Thyroid gland (tissue), 4 donors: ENCODE data around the gene CACNB4. TPM values are rescaled to one million over a fixed set of nuclear protein-coding genes. Genes with fewer than 3 reads are reported as not detected.
"Not testable (repeated sequence)": the region's sequence is repeated elsewhere in the genome, so short reads cannot be mapped to it uniquely, and the experiment has no call there.

Source experiments
- DNase-seq, 2 donors: peaks; one replicate each; pipeline ENCODE4 v3.0.0-alpha.2; 2019
- H3K27ac ChIP-seq, 3 donors: fragments of 200-600 bp; sonication (generic); 1 replicate in 2 of 3; 2 replicates in 1 of 3; pipeline ENCODE4 v1.5.1; 2016 to 2019; ENCODE audit warnings: mild to moderate bottlenecking in 1 of 3, moderate library complexity in 1 of 3
- H3K27me3 ChIP-seq: fragments of 200-600 bp; sonication (generic); one replicate; pipeline ENCODE4 v1.5.1; 2019
- H3K36me3 ChIP-seq, 2 donors: fragments of 200-600 bp; sonication (generic); one replicate each; pipeline ENCODE4 v1.5.1; 2016 to 2019
- H3K4me1 ChIP-seq, 2 donors: fragments of 200-600 bp; sonication (generic); one replicate each; pipeline ENCODE4 v1.5.1; 2017 to 2019
- H3K4me3 ChIP-seq, 3 donors: fragments of 200-600 bp; sonication (generic); replicated peaks in 1 of 3; 1 replicate in 2 of 3; 2 replicates in 1 of 3; pipeline ENCODE4 v1.5.1; 2016; ENCODE audit warnings: mild to moderate bottlenecking in 1 of 3
- H3K9me3 ChIP-seq: fragments of 200-600 bp; sonication (generic); one replicate; pipeline ENCODE4 v1.5.1; 2017
- CTCF ChIP-seq, 6 experiments: fragments of 200-600 bp in 3 of 6; fragments of 450-650 bp in 3 of 6; sonication (generic) in 3 of 6; IDR thresholded peaks; one replicate each; pipeline ENCODE4 v1.5.1; 2016 to 2019; ENCODE audit warnings: antibody characterized with exemption in 6 of 6, mild to moderate bottlenecking in 2 of 6, inconsistent platforms in 1 of 6, moderate library complexity in 1 of 6
- POLR2A ChIP-seq, 2 donors: fragments of 450-650 bp; IDR thresholded peaks; one replicate each; pipeline ENCODE4 v1.6.1; 2017; ENCODE audit warnings: antibody characterized with exemption in 2 of 2, mild to moderate bottlenecking in 2 of 2, moderate library complexity in 1 of 2
- WGBS, 2 donors: methylation state at CpG; one replicate each; pipeline ENCODE4 v1.1.5; 2017; 5-methylcytosine and 5-hydroxymethylcytosine counted together
- intact Hi-C: fragments of 100-400 bp; cut with DNase I; formaldehyde crosslinking; loops from one replicate; pipeline ENCODE4 v1.15.1; 2023
- total RNA-seq, 4 donors: library from RNA; depleted of rRNA; stranded (reverse); fragments of >200 nt; gene quantifications; one replicate each; pipeline ENCODE4 v1.2.3, GENCODE V29; 2016

CACNB4 gene
- total RNA-seq, 4 donors from 2014 or later = 3.0 to 3.6 (median 3.2) TPM

DNA sequence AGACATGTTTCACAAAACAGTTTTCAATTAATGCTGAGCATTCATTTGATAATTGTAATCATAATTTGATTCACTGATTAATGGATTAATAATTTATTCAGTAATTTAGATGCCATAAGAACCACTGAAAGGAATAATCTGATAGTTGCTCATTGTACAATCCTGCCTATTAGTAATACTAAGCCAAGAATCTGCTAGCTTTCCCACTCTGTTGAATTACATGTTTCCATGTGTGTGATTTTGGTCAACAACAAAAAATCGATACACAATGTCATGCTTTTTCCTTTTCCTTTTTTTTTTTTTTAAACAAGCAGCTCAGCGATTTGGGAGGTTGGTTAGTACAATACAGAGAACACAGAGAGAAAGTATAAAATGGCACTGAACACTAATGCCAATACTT is 296.5 kb downstream of the CACNB4 start:
- TF ChIP-seq POLR2A (IDR thresholded peaks at IDR 0.05) (no peak), CTCF (IDR thresholded peaks at IDR 0.05) (no peak)
- 93 to 94% methylated on average over 2 of the region's 2 CpGs for WGBS, 2 donors
- Histone ChIP-seq H3K27ac (no peak overlapping the region), H3K4me3 (no peak overlapping the region), H3K9me3 (no peaks in the 10 kb centered on the region), H3K4me1 (peaks cover 0 to 1% of the 10 kb centered on the region in 2 donors), H3K36me3 (peaks cover 23 to 24% of the 10 kb centered on the region in 2 donors), H3K27me3 (no peaks in the 10 kb centered on the region)
- DNase-seq = no peak
- intact Hi-C loops = no loop called here

- no peak overlapping the region for H3K27ac ChIP-seq
- DNase-seq = no peak
- H3K27me3 ChIP-seq = no peaks in the 10 kb centered on the region
- TF ChIP-seq POLR2A (IDR thresholded peaks at IDR 0.05) (no peak), CTCF (IDR thresholded peaks at IDR 0.05) (no peak)
- peaks cover 8 to 13% of the 10 kb centered on the region in 2 donors for H3K36me3 ChIP-seq
- peaks cover 6 to 7% of the 10 kb centered on the region in 2 donors for H3K4me1 ChIP-seq
- H3K9me3 ChIP-seq = no peaks in the 10 kb centered on the region
- WGBS, 2 donors = 96 to 98% methylated on average over 3 of the region's 3 CpGs
- no peak overlapping the region for H3K4me3 ChIP-seq
- intact Hi-C loops = no loop called here
Measured at GRCh38 chr2:151799886-151800292, 299.0 kb downstream of the CACNB4 start.

- intact Hi-C loops = no loop called here
- H3K27me3 ChIP-seq = no peaks in the 10 kb centered on the region
- H3K9me3 ChIP-seq = no peaks in the 10 kb centered on the region
- no peak overlapping the region for H3K4me3 ChIP-seq
- 86 to 94% methylated on average over 2 of the region's 2 CpGs for WGBS, 2 donors
- DNase-seq = no peak
- no peak for TF ChIP-seq CTCF (IDR thresholded peaks at IDR 0.05)
- no peak for TF ChIP-seq POLR2A (IDR thresholded peaks at IDR 0.05)
- H3K36me3 ChIP-seq = peaks cover 0 to 6% of the 10 kb centered on the region in 2 donors
- peaks cover 6 to 7% of the 10 kb centered on the region in 2 donors for H3K4me1 ChIP-seq
- no peak overlapping the region for H3K27ac ChIP-seq
Measured at GRCh38 chr2:151796774-151797173, 302.1 kb downstream of the CACNB4 start.

DNA sequence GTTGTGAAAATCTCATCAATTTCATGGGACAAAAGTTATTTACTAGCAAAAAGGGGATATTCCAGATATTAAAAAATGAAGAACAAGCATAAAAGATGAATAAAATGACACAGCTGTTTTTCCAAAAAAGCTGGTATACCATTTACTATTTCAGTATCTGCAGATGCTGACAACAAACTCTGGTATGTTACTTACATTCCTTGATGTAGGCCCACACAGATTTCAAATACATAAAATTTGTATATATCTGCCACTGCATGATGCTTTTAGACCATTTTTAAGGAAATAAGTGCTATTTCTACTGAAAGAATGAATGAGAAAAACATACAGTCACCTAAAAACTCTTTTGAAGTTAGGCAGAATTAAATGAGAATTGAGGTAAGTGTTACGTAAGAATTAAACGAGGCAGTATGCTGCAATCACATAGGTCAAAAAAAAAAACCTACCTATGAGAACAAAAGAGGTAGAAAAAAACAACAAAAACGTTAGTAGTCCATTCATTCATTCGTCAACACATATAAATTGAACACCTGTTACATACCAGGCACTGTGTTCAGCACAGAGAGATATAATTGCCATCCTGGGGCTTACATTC is 303.1 kb downstream of the CACNB4 start:
- peaks cover 0 to 3% of the 10 kb centered on the region in 2 donors for H3K36me3 ChIP-seq
- no peak for DNase-seq
- WGBS, 2 donors = 78 to 81% methylated on average over 4 of the region's 4 CpGs
- H3K27me3 ChIP-seq = no peaks in the 10 kb centered on the region
- no peaks in the 10 kb centered on the region for H3K9me3 ChIP-seq
- H3K27ac ChIP-seq = no peak overlapping the region
- intact Hi-C loops = no loop called here
- H3K4me1 ChIP-seq = peaks cover 6 to 7% of the 10 kb centered on the region in 2 donors
- no peak for TF ChIP-seq CTCF (IDR thresholded peaks at IDR 0.05)
- TF ChIP-seq POLR2A (IDR thresholded peaks at IDR 0.05) = no peak
- H3K4me3 ChIP-seq = no peak overlapping the region

- WGBS, 2 donors = 95 to 98% methylated on average over 6 of the region's 6 CpGs
- H3K36me3 ChIP-seq, DNase-seq, H3K9me3 ChIP-seq, H3K27ac ChIP-seq, H3K4me3 ChIP-seq, H3K27me3 ChIP-seq, H3K4me1 ChIP-seq, intact Hi-C loops: not testable (repeated sequence)
Measured at GRCh38 chr2:151794422-151794821, 304.4 kb downstream of the CACNB4 start.
